ENCODE data around the gene THSD7B. TPM values are rescaled to one million over a fixed set of nuclear protein-coding genes. Genes with fewer than 3 reads are reported as not detected.

THSD7B gene
- total RNA-seq, 4 donors from 2014 or later = under 0.01 to 0.29 (median 0.03) TPM

DNA sequence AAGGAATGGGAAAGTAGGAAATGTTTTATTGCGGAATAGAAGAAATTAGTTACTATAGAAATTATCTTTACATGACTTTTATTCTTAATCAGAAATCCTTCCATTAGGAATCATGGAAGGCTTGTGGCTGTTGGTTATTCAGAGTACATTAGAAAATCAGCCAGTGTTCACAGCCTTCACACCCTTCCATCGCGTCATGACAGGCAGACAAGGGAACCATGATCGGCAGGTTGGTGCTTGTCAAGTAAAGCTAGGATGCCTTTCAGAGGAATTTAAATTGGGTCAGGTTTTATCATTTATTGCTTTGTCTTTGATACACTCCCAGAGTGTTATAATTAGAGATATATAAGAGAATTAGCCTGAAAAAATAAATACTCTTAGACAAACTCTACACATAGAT lies 400.6 kb downstream of the THSD7B start:
- Histone ChIP-seq H3K36me3 (no peaks in the 10 kb centered on the region), H3K27ac (replicated peaks in 1 of 4) (no peak overlapping the region), H3K27me3 (no peaks in the 10 kb centered on the region), H3K4me3 (no peak overlapping the region), H3K9me3 (no peaks in the 10 kb centered on the region), H3K4me1 (no peaks in the 10 kb centered on the region)
- no peak for DNase-seq (ENCODE audit: extremely low spot score)
- 95% methylated on average over 4 of the region's 4 CpGs for WGBS
- intact Hi-C loops (cut with DNase I) = no loop called here
- no peak for TF ChIP-seq EP300 (IDR thresholded peaks at IDR 0.05)

DNA sequence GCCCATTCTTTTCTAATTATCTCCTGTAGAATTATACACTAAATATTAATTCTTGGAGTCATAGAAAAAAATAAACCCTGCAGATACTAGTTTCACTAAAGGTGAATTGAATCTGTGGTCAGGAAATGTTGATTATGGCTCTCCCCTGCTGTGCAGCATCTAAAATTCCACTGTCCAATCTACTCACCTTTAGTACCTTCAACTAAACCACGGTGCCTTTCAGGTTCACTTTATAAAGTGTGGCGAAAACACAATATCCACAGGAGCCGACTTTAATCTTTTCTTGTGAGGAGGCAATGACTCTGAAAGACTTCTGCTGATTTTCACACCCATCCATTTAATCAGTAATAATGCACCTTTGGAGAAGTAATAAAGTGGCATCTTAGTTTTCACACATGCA lies 402.3 kb downstream of the THSD7B start:
- TF ChIP-seq CTCF (IDR thresholded peaks at IDR 0.05) (no peak), POLR2AphosphoS5 (IDR thresholded peaks at IDR 0.05) (no peak), POLR2A (IDR thresholded peaks at IDR 0.05; ENCODE audit: low read depth) (no peak), EP300 (IDR thresholded peaks at IDR 0.05) (no peak)
- Histone ChIP-seq H3K4me3 (no peak overlapping the region), H3K27me3 (no peaks in the 10 kb centered on the region), H3K36me3 (no peaks in the 10 kb centered on the region), H3K9me3 (no peaks in the 10 kb centered on the region), H3K4me1 (no peaks in the 10 kb centered on the region), H3K27ac (replicated peaks in 1 of 4) (no peak overlapping the region)
- 92% methylated on average over 3 of the region's 3 CpGs for whole genome bisulfite sequencing
- intact Hi-C loops (cut with DNase I) = no loop called here
- DNase-seq (ENCODE audit: extremely low spot score) = no peak

- H3K27me3 ChIP-seq = no peaks in the 10 kb centered on the region
Measured at GRCh38 chr2:137168552-137168951, 403.2 kb downstream of the THSD7B start.

DNA sequence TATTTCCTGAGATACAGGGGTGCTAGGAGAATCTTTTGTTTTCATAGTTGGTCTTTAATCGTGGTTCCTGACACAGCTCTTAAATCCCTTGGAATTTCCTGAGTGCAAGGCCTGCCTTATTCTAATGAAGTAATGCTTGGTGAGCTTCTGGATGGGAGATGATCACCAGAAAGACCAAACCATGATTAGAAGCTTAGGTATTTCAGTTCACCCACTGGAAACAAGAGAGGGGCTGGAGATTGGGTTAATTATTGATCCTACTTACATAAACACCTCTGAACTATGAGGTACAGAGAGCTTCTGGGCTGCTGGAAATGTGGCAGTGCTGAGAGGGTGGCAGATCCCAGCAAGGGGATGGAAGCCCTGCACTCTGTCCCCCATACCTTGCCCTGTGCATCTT lies 406.8 kb downstream of the THSD7B start:
- no peak overlapping the region for H3K4me3 ChIP-seq
- TF ChIP-seq CTCF (IDR thresholded peaks at IDR 0.05) (no peak), POLR2AphosphoS5 (IDR thresholded peaks at IDR 0.05) (no peak), EP300 (IDR thresholded peaks at IDR 0.05) (no peak), POLR2A (IDR thresholded peaks at IDR 0.05; ENCODE audit: low read depth) (no peak)
- no peaks in the 10 kb centered on the region for H3K27me3 ChIP-seq
- no peaks in the 10 kb centered on the region for H3K36me3 ChIP-seq
- WGBS = 21% methylated on average over 1 of the region's 1 CpG
- no peaks in the 10 kb centered on the region for H3K4me1 ChIP-seq
- no peak overlapping the region for H3K27ac ChIP-seq (replicated peaks in 1 of 4)
- DNase-seq (ENCODE audit: extremely low spot score) = no peak
- intact Hi-C loops (cut with DNase I) = no loop called here
- H3K9me3 ChIP-seq = no peaks in the 10 kb centered on the region

More at GRCh38 chr2:137168552-137168951, 403.2 kb downstream of the THSD7B start:
- TF ChIP-seq POLR2A (IDR thresholded peaks at IDR 0.05; ENCODE audit: low read depth) = no peak
- TF ChIP-seq EP300 (IDR thresholded peaks at IDR 0.05) = no peak
- no peak for TF ChIP-seq POLR2AphosphoS5 (IDR thresholded peaks at IDR 0.05)
- no peak for TF ChIP-seq CTCF (IDR thresholded peaks at IDR 0.05)
- Histone ChIP-seq H3K27ac (replicated peaks in 1 of 4) (no peak overlapping the region), H3K4me1 (no peaks in the 10 kb centered on the region), H3K4me3 (no peak overlapping the region), H3K36me3 (no peaks in the 10 kb centered on the region), H3K9me3 (no peaks in the 10 kb centered on the region)
- 84% methylated on average over 4 of the region's 4 CpGs for WGBS
- intact Hi-C loops (cut with DNase I) = no loop called here
- no peak for DNase-seq (ENCODE audit: extremely low spot score)

DNA sequence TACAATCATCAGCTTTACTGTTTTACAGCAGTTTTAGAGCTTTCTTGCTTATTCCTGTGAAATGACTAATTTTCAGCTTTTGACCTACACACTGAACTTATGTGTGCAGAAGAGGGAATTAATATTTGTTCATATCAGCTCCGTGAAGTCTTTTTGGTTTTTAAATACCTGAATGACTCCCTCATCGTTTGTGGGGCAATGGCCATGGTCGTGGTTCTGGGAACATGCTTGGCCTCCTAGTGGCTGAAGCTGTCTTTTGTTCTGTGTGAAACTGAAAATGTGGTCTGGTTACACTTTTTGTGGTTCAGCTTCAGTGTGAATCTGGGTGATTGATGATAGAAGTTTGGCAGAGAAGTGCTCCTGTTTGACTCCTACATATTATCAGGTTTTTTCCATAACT lies 408.1 kb downstream of the THSD7B start:
- intact Hi-C loops (cut with DNase I) = no loop called here
- WGBS = 62% methylated on average over 3 of the region's 3 CpGs
- H3K9me3 ChIP-seq = no peaks in the 10 kb centered on the region

More for the DNA sequence above, 408.1 kb downstream of the THSD7B start:
- no peak overlapping the region for H3K4me3 ChIP-seq
- no peaks in the 10 kb centered on the region for H3K36me3 ChIP-seq
- H3K4me1 ChIP-seq = no peaks in the 10 kb centered on the region
- no peak overlapping the region for H3K27ac ChIP-seq (replicated peaks in 1 of 4)
- TF ChIP-seq POLR2A (IDR thresholded peaks at IDR 0.05; ENCODE audit: low read depth) (no peak), POLR2AphosphoS5 (IDR thresholded peaks at IDR 0.05) (no peak), EP300 (IDR thresholded peaks at IDR 0.05) (no peak), CTCF (IDR thresholded peaks at IDR 0.05) (no peak)
- H3K27me3 ChIP-seq = no peaks in the 10 kb centered on the region
- no peak for DNase-seq (ENCODE audit: extremely low spot score)

Data from esophagus muscularis mucosa (tissue), 4 donors.